Karpas-422 (cell line): Measurements from ENCODE around the gene PRRT3. TPM values are rescaled to one million over a fixed set of nuclear protein-coding genes. Genes with fewer than 3 reads are reported as not detected.
"Not testable (repeated sequence)": the region's sequence is repeated elsewhere in the genome, so short reads cannot be mapped to it uniquely, and the experiment has no call there.

Source experiments
- DNase-seq: peaks from one replicate; pipeline ENCODE4 v3.0.0-alpha.2; 2015
- H2AFZ ChIP-seq: fragments of 200-600 bp; sonication (generic); 2 replicates; pipeline ENCODE4 v1.6.1; 2014; ENCODE audit warnings: antibody characterized with exemption, low read length, mixed read lengths
- H3K27ac ChIP-seq: fragments of 200-600 bp; sonication (generic); 2 replicates; pipeline ENCODE4 v1.5.1; 2014; ENCODE audit warnings: mild to moderate bottlenecking, low read length, moderate library complexity
- H3K27me3 ChIP-seq: fragments of 200-600 bp; sonication (generic); 2 replicates; pipeline ENCODE4 v1.6.1; 2014; ENCODE audit warnings: low read length, mixed read lengths
- H3K36me3 ChIP-seq: fragments of 200-600 bp; sonication (generic); 2 replicates; pipeline ENCODE4 v1.6.1; 2014; ENCODE audit warnings: low read length, mixed read lengths; ENCODE audit not compliant: insufficient read depth
- H3K4me1 ChIP-seq: fragments of 200-600 bp; sonication (generic); 2 replicates; pipeline ENCODE4 v1.6.1; 2014; ENCODE audit warnings: mild to moderate bottlenecking, low read length, mixed read lengths
- H3K4me2 ChIP-seq: fragments of 200-600 bp; sonication (generic); 2 replicates; pipeline ENCODE4 v1.6.1; 2014; ENCODE audit warnings: low read length, low read depth, mild to moderate bottlenecking; ENCODE audit not compliant: poor library complexity, severe bottlenecking
- H3K4me3 ChIP-seq: fragments of 200-600 bp; sonication (generic); 2 replicates; pipeline ENCODE4 v1.5.1; 2014; ENCODE audit warnings: mild to moderate bottlenecking, antibody characterized with exemption, low read length, mixed read lengths
- H3K79me2 ChIP-seq: fragments of 200-600 bp; sonication (generic); 2 replicates; pipeline ENCODE4 v1.6.1; 2014; ENCODE audit warnings: mild to moderate bottlenecking, low read length, mixed read lengths
- H3K9ac ChIP-seq: fragments of 200-600 bp; sonication (generic); 2 replicates; pipeline ENCODE4 v1.6.0; 2014; ENCODE audit warnings: low read length
- H3K9me2 ChIP-seq: fragments of 200-600 bp; sonication (generic), shearing (Covaris generic); replicated peaks from 2 replicates; pipeline ENCODE4 v1.6.0; 2014; ENCODE audit warnings: mild to moderate bottlenecking, low read length, moderate library complexity; ENCODE audit not compliant: insufficient read depth
- H3K9me3 ChIP-seq: fragments of 300-700, 200-600 bp; sonication (generic); 2 replicates; pipeline ENCODE4 v1.6.1; 2014; ENCODE audit warnings: low read length, mixed read lengths
- H4K20me1 ChIP-seq: fragments of 200-600 bp; sonication (generic); 2 replicates; pipeline ENCODE4 v1.6.1; 2014; ENCODE audit warnings: mild to moderate bottlenecking, antibody characterized with exemption, low read length, low read depth; ENCODE audit not compliant: insufficient read depth
- total RNA-seq: library from RNA; depleted of rRNA; stranded (reverse); fragments of >200 nt; shearing (Covaris generic); gene quantifications from 2 replicates; pipeline ENCODE4 v1.2.3, GENCODE V29; 2014; ENCODE audit warnings: low replicate concordance

PRRT3 gene
- total RNA-seq, 1 experiment from 2014 or later = 1.0 TPM

DNA sequence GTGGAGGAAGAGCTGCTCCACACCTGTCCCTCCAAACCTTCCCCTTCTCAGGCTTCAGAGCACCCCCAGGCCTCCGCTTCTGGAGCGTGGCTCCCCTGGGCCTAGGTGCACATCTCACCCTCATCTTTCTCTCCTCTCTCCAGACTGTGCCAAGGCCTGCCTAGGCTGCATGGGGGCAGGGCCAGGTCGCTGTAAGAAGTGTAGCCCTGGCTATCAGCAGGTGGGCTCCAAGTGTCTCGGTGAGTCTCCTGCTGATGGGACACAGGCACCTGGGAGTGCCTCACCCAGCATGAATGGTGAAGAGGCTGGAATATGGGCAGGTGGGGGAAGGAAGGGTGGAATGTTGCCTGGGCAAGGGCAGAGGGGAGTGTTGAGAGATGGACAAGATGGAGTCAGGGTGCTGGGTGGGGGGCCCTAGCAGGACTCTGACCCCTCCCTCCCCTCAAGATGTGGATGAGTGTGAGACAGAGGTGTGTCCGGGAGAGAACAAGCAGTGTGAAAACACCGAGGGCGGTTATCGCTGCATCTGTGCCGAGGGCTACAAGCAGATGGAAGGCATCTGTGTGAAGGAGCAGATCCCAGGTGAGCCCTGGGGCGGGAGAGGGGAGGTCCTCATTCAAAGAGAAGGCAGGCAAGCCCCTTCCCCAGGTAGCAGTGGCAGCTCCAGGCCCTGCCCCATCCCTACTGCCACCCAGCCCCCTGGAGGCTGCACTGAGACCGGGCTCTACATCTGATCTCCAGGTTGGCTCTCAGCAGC is 9.1 kb downstream of the PRRT3 start:
- no peaks in the 10 kb centered on the region for H4K20me1 ChIP-seq
- no peak overlapping the region for H2AFZ ChIP-seq
- H3K27ac ChIP-seq = no peak overlapping the region
- H3K79me2 ChIP-seq = no peaks in the 10 kb centered on the region
- no peak overlapping the region for H3K9ac ChIP-seq
- H3K4me3 ChIP-seq = no peak overlapping the region
- H3K36me3 ChIP-seq = no peaks in the 10 kb centered on the region
- H3K27me3 ChIP-seq = no peaks in the 10 kb centered on the region
- no peaks in the 10 kb centered on the region for H3K4me1 ChIP-seq
- no peak overlapping the region for H3K4me2 ChIP-seq
- no peaks in the 10 kb centered on the region for H3K9me3 ChIP-seq
- no peak for DNase-seq
- no peaks in the 10 kb centered on the region for H3K9me2 ChIP-seq

DNA sequence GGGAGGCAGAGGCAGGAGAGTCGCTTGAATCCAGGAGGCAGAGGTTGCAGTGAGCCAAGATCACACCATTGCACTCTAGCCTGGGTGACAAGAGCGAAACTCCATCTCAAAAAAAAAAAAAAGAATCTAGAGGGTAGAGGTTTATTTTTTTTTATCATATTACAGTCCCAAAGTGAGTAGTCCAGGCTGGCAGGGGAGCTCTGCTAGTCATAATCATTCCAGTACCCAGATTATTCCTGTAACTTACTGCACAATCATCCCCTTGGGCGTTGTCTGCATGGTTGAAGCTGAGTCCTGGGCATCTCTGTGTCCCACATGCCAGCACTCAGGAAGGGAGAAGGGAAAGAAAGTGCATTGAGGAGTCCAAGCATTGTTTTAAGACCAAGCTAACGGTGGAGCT is 10.0 kb downstream of the PRRT3 start:
- no peak overlapping the region for H3K4me2 ChIP-seq
- no peak for DNase-seq
- no peaks in the 10 kb centered on the region for H3K79me2 ChIP-seq
- H3K4me1 ChIP-seq = no peaks in the 10 kb centered on the region
- no peak overlapping the region for H3K27ac ChIP-seq
- no peak overlapping the region for H3K9ac ChIP-seq
- H4K20me1 ChIP-seq = no peaks in the 10 kb centered on the region
- no peak overlapping the region for H3K4me3 ChIP-seq
- no peaks in the 10 kb centered on the region for H3K9me3 ChIP-seq
- H2AFZ ChIP-seq = no peak overlapping the region
- H3K27me3 ChIP-seq = no peaks in the 10 kb centered on the region
- no peaks in the 10 kb centered on the region for H3K36me3 ChIP-seq
- H3K9me2 ChIP-seq = no peaks in the 10 kb centered on the region

GRCh38 chr3:9940746-9941145 is 11.5 kb downstream of the PRRT3 start:
- Histone ChIP-seq H3K9me3 (no peaks in the 10 kb centered on the region), H3K27ac (no peak overlapping the region), H2AFZ (no peak overlapping the region), H3K79me2 (no peaks in the 10 kb centered on the region), H3K9ac (no peak overlapping the region), H3K4me2 (no peak overlapping the region), H3K27me3 (no peaks in the 10 kb centered on the region), H3K9me2 (no peaks in the 10 kb centered on the region), H4K20me1 (no peaks in the 10 kb centered on the region), H3K4me1 (no peaks in the 10 kb centered on the region), H3K4me3 (no peak overlapping the region), H3K36me3 (peaks cover 6% of the 10 kb centered on the region; the same call in 1 of the 2 replicates)
- DNase-seq = no peak

GRCh38 chr3:9939906-9940305 is 12.3 kb downstream of the PRRT3 start:
- not testable (repeated sequence) for H3K27ac ChIP-seq, H3K9me3 ChIP-seq, H2AFZ ChIP-seq, H3K9me2 ChIP-seq, H3K4me3 ChIP-seq, H3K27me3 ChIP-seq, H3K4me1 ChIP-seq, H3K9ac ChIP-seq, H4K20me1 ChIP-seq, H3K36me3 ChIP-seq, H3K4me2 ChIP-seq, DNase-seq, H3K79me2 ChIP-seq

DNA sequence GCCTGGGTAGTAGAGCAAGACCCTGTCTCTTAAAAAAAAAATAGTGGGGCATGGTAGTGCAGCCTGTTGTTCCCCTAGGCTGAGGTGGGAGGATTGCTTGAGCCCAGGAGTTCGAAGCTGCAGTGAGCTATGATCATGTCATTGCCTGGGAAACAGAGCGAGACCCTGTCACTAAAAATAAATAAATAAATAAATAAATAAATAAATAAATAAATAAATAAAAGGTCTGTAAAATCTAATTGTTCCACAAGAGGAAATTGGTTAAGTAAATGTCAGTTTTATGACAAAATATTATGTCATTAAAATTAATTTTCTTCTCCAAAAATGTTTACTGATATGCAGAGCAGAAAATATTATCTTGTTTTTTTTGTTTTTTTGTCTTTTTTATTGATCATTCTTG is 13.2 kb downstream of the PRRT3 start:
- no peak overlapping the region for H3K4me3 ChIP-seq
- peaks cover 14% of the 10 kb centered on the region for H3K79me2 ChIP-seq
- no peaks in the 10 kb centered on the region for H4K20me1 ChIP-seq
- peaks cover 6% of the 10 kb centered on the region; the same call in 1 of the 2 replicates for H3K36me3 ChIP-seq
- no peak overlapping the region for H3K4me2 ChIP-seq
- no peak for DNase-seq
- H3K4me1 ChIP-seq = peaks cover 15% of the 10 kb centered on the region
- no peaks in the 10 kb centered on the region for H3K27me3 ChIP-seq
- H3K9me3 ChIP-seq = no peaks in the 10 kb centered on the region
- H3K27ac ChIP-seq = no peak overlapping the region
- no peaks in the 10 kb centered on the region for H3K9me2 ChIP-seq
- H3K9ac ChIP-seq = no peak overlapping the region
- H2AFZ ChIP-seq = no peak overlapping the region

DNA sequence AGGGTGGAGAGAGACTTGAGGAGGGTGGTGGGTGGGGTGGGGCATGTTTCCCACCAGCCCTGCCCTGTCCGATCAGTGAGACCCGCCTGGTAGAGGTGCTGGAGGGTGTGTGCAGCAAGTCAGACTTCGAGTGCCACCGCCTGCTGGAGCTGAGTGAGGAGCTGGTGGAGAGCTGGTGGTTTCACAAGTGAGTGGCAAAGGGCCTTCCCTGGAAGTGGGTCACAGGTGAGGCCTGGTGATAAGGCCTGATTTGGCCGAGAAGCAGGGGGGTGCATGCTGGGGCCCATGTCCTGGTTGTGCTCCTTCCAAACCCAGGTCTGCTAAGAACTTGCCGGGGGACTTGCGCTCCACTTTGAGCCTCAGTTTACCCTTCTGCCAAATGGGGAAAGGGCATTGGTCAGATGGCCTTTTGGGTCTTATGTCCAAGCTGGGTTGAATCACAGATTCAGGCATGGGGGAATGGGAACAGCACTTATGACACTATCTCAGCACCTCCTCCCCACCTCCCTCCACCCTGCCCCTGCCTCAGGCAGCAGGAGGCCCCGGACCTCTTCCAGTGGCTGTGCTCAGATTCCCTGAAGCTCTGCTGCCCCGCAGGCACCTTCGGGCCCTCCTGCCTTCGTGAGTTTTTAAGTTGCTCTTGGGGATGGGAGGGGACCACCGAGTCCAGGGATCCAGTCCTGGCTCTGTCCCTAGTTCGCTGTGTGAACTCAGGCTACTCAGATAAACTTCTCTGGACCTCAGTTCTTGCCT is 14.5 kb downstream of the PRRT3 start:
- no peaks in the 10 kb centered on the region for H3K27me3 ChIP-seq
- H3K4me1 ChIP-seq = peaks cover 24% of the 10 kb centered on the region
- no peaks in the 10 kb centered on the region for H4K20me1 ChIP-seq
- no peak overlapping the region for H3K4me2 ChIP-seq
- H3K4me3 ChIP-seq = no peak overlapping the region
- no peaks in the 10 kb centered on the region for H3K9me2 ChIP-seq
- no peak overlapping the region for H3K27ac ChIP-seq
- H2AFZ ChIP-seq = no peak overlapping the region
- H3K9ac ChIP-seq = no peak overlapping the region
- peaks cover 6% of the 10 kb centered on the region; the same call in 1 of the 2 replicates for H3K36me3 ChIP-seq
- H3K79me2 ChIP-seq = peaks cover 15% of the 10 kb centered on the region
- no peaks in the 10 kb centered on the region for H3K9me3 ChIP-seq
- no peak for DNase-seq

DNA sequence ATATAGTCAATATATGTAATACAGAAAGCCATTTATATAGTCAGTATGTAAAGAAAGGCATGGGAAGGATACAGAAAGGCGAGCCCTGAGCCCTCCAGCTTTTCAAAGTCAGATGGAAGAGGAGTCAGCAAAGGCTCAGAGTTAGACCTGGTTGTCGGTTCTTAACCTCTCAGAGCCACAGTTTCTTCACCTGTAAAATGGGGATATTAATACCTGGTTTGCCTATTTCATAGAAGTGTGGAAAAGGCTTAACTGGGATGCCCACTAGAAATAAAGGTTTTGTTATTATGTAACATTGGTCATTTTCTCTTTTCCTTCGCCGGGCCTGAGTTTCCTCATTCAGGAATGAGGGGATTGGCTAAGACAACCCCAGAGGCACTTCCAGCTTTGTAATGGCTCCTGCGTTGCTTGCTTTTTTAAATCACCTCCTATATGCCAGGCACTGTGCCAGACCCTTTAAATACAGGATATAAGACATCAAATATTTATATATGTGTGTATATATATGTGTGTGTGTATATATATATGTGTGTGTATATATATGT is 16.2 kb downstream of the PRRT3 start:
- no peaks in the 10 kb centered on the region for H3K9me3 ChIP-seq
- no peak overlapping the region for H2AFZ ChIP-seq
- H3K79me2 ChIP-seq = peaks cover 15% of the 10 kb centered on the region
- no peaks in the 10 kb centered on the region for H4K20me1 ChIP-seq
- H3K27ac ChIP-seq = no peak overlapping the region
- H3K4me1 ChIP-seq = peaks cover 27% of the 10 kb centered on the region
- H3K4me3 ChIP-seq = no peak overlapping the region
- H3K36me3 ChIP-seq = peaks cover 6% of the 10 kb centered on the region; the same call in 1 of the 2 replicates
- no peaks in the 10 kb centered on the region for H3K9me2 ChIP-seq
- peak overlapping the region; percentile 98 for H3K4me2 ChIP-seq
- H3K27me3 ChIP-seq = no peaks in the 10 kb centered on the region
- no peak overlapping the region for H3K9ac ChIP-seq
- no peak for DNase-seq

DNA sequence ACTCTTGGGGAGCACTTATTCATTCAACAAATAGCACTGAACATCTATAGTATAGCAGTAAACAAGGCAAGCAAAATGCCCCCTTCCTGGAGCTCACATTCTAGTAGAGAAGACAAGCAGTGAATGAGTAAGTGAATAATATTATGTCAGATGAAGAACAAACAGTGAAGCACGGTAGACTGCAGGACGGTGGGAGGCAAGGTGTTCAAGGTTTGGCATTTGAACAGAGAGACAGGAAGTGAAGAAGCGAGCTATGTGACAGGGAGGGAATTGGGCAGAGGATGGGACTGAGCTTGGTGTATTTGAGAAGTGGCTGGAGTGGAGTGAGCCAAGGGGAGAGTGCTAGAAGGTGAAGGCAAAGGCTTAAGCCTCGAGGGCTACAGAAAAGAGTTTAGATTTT is 17.2 kb downstream of the PRRT3 start:
- H3K27ac ChIP-seq = no peak overlapping the region

More for the DNA sequence above, 17.2 kb downstream of the PRRT3 start:
- H3K36me3 ChIP-seq = peaks cover 6% of the 10 kb centered on the region; the same call in 1 of the 2 replicates
- H3K9ac ChIP-seq = peak overlapping the region; percentile 83
- H4K20me1 ChIP-seq = no peaks in the 10 kb centered on the region
- H3K9me2 ChIP-seq = no peaks in the 10 kb centered on the region
- peaks cover 15% of the 10 kb centered on the region for H3K79me2 ChIP-seq
- no peak for DNase-seq
- peak overlapping the region; percentile 86 for H3K4me3 ChIP-seq
- H2AFZ ChIP-seq = no peak overlapping the region
- peaks cover 27% of the 10 kb centered on the region for H3K4me1 ChIP-seq
- H3K4me2 ChIP-seq = peak overlapping the region; percentile 98
- no peaks in the 10 kb centered on the region for H3K27me3 ChIP-seq
- H3K9me3 ChIP-seq = no peaks in the 10 kb centered on the region
